H1 (cell line): ENCODE results near the gene TMEM39B. TPM values are rescaled to one million over a fixed set of nuclear protein-coding genes. Genes with fewer than 3 reads are reported as not detected.

Experiments used
- CBX5 ChIP-seq: fragments of 300-800, 300-1000 bp; sonication (generic); IDR thresholded peaks from 2 replicates; pipeline ENCODE4 v1.7.1; 2016; ENCODE audit warnings: antibody characterized with exemption, low read length, low read depth
- CHD7 ChIP-seq: fragments of 300-600 bp; sonication (generic); IDR thresholded peaks from 2 replicates; pipeline ENCODE4 v1.7.1; 2012; ENCODE audit warnings: low read length, moderate library complexity, mild to moderate bottlenecking, inconsistent platforms; ENCODE audit not compliant: insufficient replicate concordance
- CTBP2 ChIP-seq: IDR thresholded peaks from 2 replicates; pipeline ENCODE4 v1.7.0; 2011; ENCODE audit warnings: borderline replicate concordance, mild to moderate bottlenecking, moderate library complexity, mixed read lengths, low read length; ENCODE audit not compliant: insufficient read depth, insufficient read length
- EGR1 ChIP-seq: IDR thresholded peaks from 2 replicates; pipeline ENCODE4 v1.6.1; 2011; ENCODE audit warnings: low read depth, low read length, borderline replicate concordance
- KDM4A ChIP-seq: IDR thresholded peaks from one replicate; pipeline ENCODE4 v1.7.1; 2012; ENCODE audit warnings: low read depth, mild to moderate bottlenecking, moderate library complexity, low read length, inconsistent platforms; ENCODE audit not compliant: severe bottlenecking
- MAFK ChIP-seq: IDR thresholded peaks from 2 replicates; pipeline ENCODE4 v1.6.1; 2012; ENCODE audit warnings: low read depth, mild to moderate bottlenecking, improper control_type of control experiment, low read length
- MAX ChIP-seq: IDR thresholded peaks from 2 replicates; pipeline ENCODE4 v1.6.1; 2012; ENCODE audit warnings: inconsistent platforms
- NRF1 ChIP-seq: IDR thresholded peaks from 2 replicates; pipeline ENCODE4 v1.6.1; 2011; ENCODE audit warnings: mild to moderate bottlenecking, low read depth, low read length, improper control_type of control experiment
- TAF1 ChIP-seq: IDR thresholded peaks from 2 replicates; pipeline ENCODE4 v1.6.1; 2011; ENCODE audit warnings: mild to moderate bottlenecking, low read depth, low read length
- TAF7 ChIP-seq: optimal IDR thresholded peaks from 2 replicates; pipeline ENCODE3; 2011; ENCODE audit warnings: low read depth, mild to moderate bottlenecking, inconsistent platforms, low read length, moderate library complexity, borderline replicate concordance
- TCF12 ChIP-seq: IDR thresholded peaks from 2 replicates; pipeline ENCODE4 v1.6.1; 2011; ENCODE audit warnings: low read depth, mild to moderate bottlenecking, low read length
- YY1 ChIP-seq: IDR thresholded peaks from 2 replicates; pipeline ENCODE4 v1.6.1; 2011; ENCODE audit warnings: low read depth, mild to moderate bottlenecking, low read length
- polyA plus RNA-seq, 7 experiments: library from polyadenylated mRNA; depleted of rRNA in 3 of 7; stranded (reverse) in 5 of 7; unstranded in 2 of 7; fragments of >200 nt in 5 of 7; fragments of 200-250 nt in 2 of 7; gene quantifications; 1 replicate in 5 of 7; 2 replicates in 1 of 7; 4 replicates in 1 of 7; pipeline versions ENCODE4 v1.2.1 to v1.2.3, GENCODE V29; 2011 to 2013; ENCODE audit warnings: missing spikeins in 2 of 7, mixed read lengths in 2 of 7
- total RNA-seq: library from RNA; stranded (reverse); fragmentation: NEBNext Ultra II Directional; extraction: Animal tissue kit (Norgen Biotek cat#: 25700); gene quantifications from 2 replicates; pipeline ENCODE4 v1.2.1, GENCODE V29; 2021

The TMEM39B gene
- total and polyA plus RNA-seq, 2 of the 8 experiments (the other 6 are each of a cell fraction or from before 2014, with no cell fraction given), result 25.3 to 32.7 TPM

DNA sequence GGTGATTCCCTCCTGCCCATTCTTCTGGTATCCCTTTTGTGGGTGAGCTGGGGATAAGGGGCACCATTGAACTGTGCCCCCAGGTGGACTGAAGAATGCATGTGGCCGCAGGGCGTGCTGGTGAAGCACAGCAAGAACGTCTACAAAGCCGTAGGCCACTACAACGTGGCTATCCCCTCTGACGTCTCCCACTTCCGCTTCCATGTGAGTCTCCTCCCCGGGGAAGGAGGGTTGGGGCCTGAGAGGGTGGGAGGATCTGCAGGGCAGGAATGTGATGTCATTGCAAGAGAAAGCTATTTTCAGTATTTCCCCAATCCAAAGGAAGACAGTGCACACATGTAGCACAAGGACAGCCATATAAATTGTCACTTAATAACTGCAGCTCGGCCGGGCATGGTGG, 27.6 kb downstream of the TMEM39B start (continued):
- TF ChIP-seq CHD7 (no peak), NRF1 (no peak), YY1 (no peak), TCF12 (no peak), CBX5 (no peak), KDM4A (no peak), TAF1 (no peak), MAX (no peak), MAFK (no peak), TAF7 (no peak), CTBP2 (no peak), EGR1 (no peak)
